Measurements from ENCODE around the gene PTHLH.

- TF ChIP-seq CTCF (IDR thresholded peaks at IDR 0.05) (no peak), EZH2 (IDR thresholded peaks at IDR 0.05; ENCODE audit: borderline replicate concordance, insufficient read depth, low read depth, low read length, poor library complexity, severe bottlenecking) (no peak)
Observed at GRCh38 chr12:27924350-27925135, 48.0 kb downstream of the PTHLH start.

All from B cell (primary cell).